Effector memory CD8-positive, alpha-beta T cell (primary cell): Measurements from ENCODE around the gene RASEF.

ENCODE experiments used
- ATAC-seq: fragments of 150-1000 bp; cut with Tn5 transposase; replicated peaks from 2 replicates; pipeline ENCODE4 v1.10.0; 2021; ENCODE audit warnings: mild to moderate bottlenecking, moderate library complexity
- DNase-seq, 3 experiments: peaks; one replicate each; pipeline ENCODE4 v3.0.0; 2021
- H3K27ac Mint-ChIP-seq, 2 donors: one replicate each; pipeline ENCODE4 v1.8.0; 2022; ENCODE audit warnings: mild to moderate bottlenecking in 2 of 2, mixed read lengths in 2 of 2, moderate library complexity in 2 of 2
- H3K27me3 Mint-ChIP-seq, 2 donors: one replicate each; pipeline ENCODE4 v1.8.0; 2022; ENCODE audit warnings: mixed read lengths in 2 of 2
- H3K36me3 Mint-ChIP-seq: one replicate; pipeline ENCODE4 v1.8.0; 2022; ENCODE audit warnings: mild to moderate bottlenecking, moderate library complexity, mixed read lengths; ENCODE audit not compliant: insufficient read depth
- H3K4me1 Mint-ChIP-seq, 2 donors: one replicate each; pipeline ENCODE4 v1.8.0; 2022; ENCODE audit warnings: low read depth in 2 of 2, mixed read lengths in 2 of 2
- H3K4me3 Mint-ChIP-seq, 2 donors: one replicate each; pipeline ENCODE4 v1.8.0; 2022; ENCODE audit warnings: mild to moderate bottlenecking in 2 of 2, mixed read lengths in 2 of 2, moderate library complexity in 2 of 2
- H3K9me3 Mint-ChIP-seq, 2 donors: one replicate each; pipeline ENCODE4 v1.8.0; 2022; ENCODE audit warnings: mixed read lengths in 2 of 2

RASEF gene

GRCh38 chr9:83019246-83019645, 43.7 kb downstream of the RASEF start:
- H3K27ac Mint-ChIP-seq = no peak overlapping the region
- H3K27me3 Mint-ChIP-seq = no peaks in the 10 kb centered on the region
- peaks cover 0 to 7% of the 10 kb centered on the region in 2 donors for H3K9me3 Mint-ChIP-seq
- ATAC-seq = no peak
- H3K4me1 Mint-ChIP-seq = no peaks in the 10 kb centered on the region
- no peak overlapping the region for H3K4me3 Mint-ChIP-seq
- peaks cover 2% of the 10 kb centered on the region for H3K36me3 Mint-ChIP-seq
- DNase-seq = no peak

GRCh38 chr9:83015897-83016296, 47.0 kb downstream of the RASEF start:
- peaks cover 0 to 7% of the 10 kb centered on the region in 2 donors for H3K9me3 Mint-ChIP-seq
- H3K4me1 Mint-ChIP-seq = no peaks in the 10 kb centered on the region
- H3K4me3 Mint-ChIP-seq = no peak overlapping the region
- ATAC-seq (no peak), DNase-seq (no peak)
- H3K27me3 Mint-ChIP-seq = no peaks in the 10 kb centered on the region
- H3K27ac Mint-ChIP-seq = no peak overlapping the region
- H3K36me3 Mint-ChIP-seq = no peaks in the 10 kb centered on the region

GRCh38 chr9:83013867-83014605, 48.9 kb downstream of the RASEF start:
- ATAC-seq (no peak), DNase-seq (no peak)
- Mint-ChIP-seq H3K27me3 (no peaks in the 10 kb centered on the region), H3K27ac (no peak overlapping the region), H3K9me3 (no peaks in the 10 kb centered on the region), H3K36me3 (no peaks in the 10 kb centered on the region), H3K4me1 (no peaks in the 10 kb centered on the region), H3K4me3 (no peak overlapping the region)

GRCh38 chr9:83012922-83013838, 49.8 kb downstream of the RASEF start:
- Mint-ChIP-seq H3K4me1 (no peaks in the 10 kb centered on the region), H3K4me3 (no peak overlapping the region), H3K36me3 (no peaks in the 10 kb centered on the region), H3K27ac (no peak overlapping the region), H3K9me3 (peaks cover 3 to 7% of the 10 kb centered on the region in 2 donors), H3K27me3 (no peaks in the 10 kb centered on the region)
- ATAC-seq (no peak), DNase-seq (no peak)

- H3K9me3 Mint-ChIP-seq = peaks cover 8 to 16% of the 10 kb centered on the region in 2 donors
- no peak overlapping the region for H3K27ac Mint-ChIP-seq
- no peaks in the 10 kb centered on the region for H3K4me1 Mint-ChIP-seq
- H3K36me3 Mint-ChIP-seq = no peaks in the 10 kb centered on the region
- no peak overlapping the region for H3K4me3 Mint-ChIP-seq
- no peaks in the 10 kb centered on the region for H3K27me3 Mint-ChIP-seq
- no peak for DNase-seq
- ATAC-seq = no peak
Observed at GRCh38 chr9:83012168-83012921, 50.6 kb downstream of the RASEF start.

GRCh38 chr9:83011611-83012010, 51.3 kb downstream of the RASEF start:
- Mint-ChIP-seq H3K4me3 (no peak overlapping the region), H3K36me3 (no peaks in the 10 kb centered on the region), H3K4me1 (no peaks in the 10 kb centered on the region), H3K9me3 (peaks cover 8 to 16% of the 10 kb centered on the region in 2 donors), H3K27ac (no peak overlapping the region), H3K27me3 (no peaks in the 10 kb centered on the region)
- no peak for ATAC-seq
- no peak for DNase-seq

GRCh38 chr9:83007521-83008300, 55.2 kb downstream of the RASEF start:
- H3K27ac Mint-ChIP-seq = no peak overlapping the region

GRCh38 chr9:83006378-83006777, 56.6 kb downstream of the RASEF start:
- no peak overlapping the region for H3K4me3 Mint-ChIP-seq
- H3K27ac Mint-ChIP-seq = no peak overlapping the region
- ATAC-seq (no peak), DNase-seq (no peak)
- H3K27me3 Mint-ChIP-seq = no peaks in the 10 kb centered on the region
- H3K36me3 Mint-ChIP-seq = no peaks in the 10 kb centered on the region
- no peaks in the 10 kb centered on the region for H3K4me1 Mint-ChIP-seq
- peaks cover 10 to 16% of the 10 kb centered on the region in 2 donors for H3K9me3 Mint-ChIP-seq

More at GRCh38 chr9:83007521-83008300, 55.2 kb downstream of the RASEF start:
- no peak for DNase-seq
- no peak for ATAC-seq
- Mint-ChIP-seq H3K27me3 (no peaks in the 10 kb centered on the region), H3K4me3 (no peak overlapping the region), H3K9me3 (peaks cover 10 to 16% of the 10 kb centered on the region in 2 donors), H3K4me1 (no peaks in the 10 kb centered on the region), H3K36me3 (no peaks in the 10 kb centered on the region)

GRCh38 chr9:83005963-83006362, 57.0 kb downstream of the RASEF start:
- DNase-seq = no peak
- no peak for ATAC-seq
- H3K4me3 Mint-ChIP-seq = no peak overlapping the region
- H3K9me3 Mint-ChIP-seq = peaks cover 10 to 16% of the 10 kb centered on the region in 2 donors
- no peaks in the 10 kb centered on the region for H3K4me1 Mint-ChIP-seq
- H3K27ac Mint-ChIP-seq = no peak overlapping the region
- H3K27me3 Mint-ChIP-seq = no peaks in the 10 kb centered on the region
- no peaks in the 10 kb centered on the region for H3K36me3 Mint-ChIP-seq

GRCh38 chr9:83005361-83005760, 57.6 kb downstream of the RASEF start:
- ATAC-seq = no peak
- Mint-ChIP-seq H3K27me3 (no peaks in the 10 kb centered on the region), H3K9me3 (peaks cover 10 to 16% of the 10 kb centered on the region in 2 donors), H3K4me3 (no peak overlapping the region), H3K4me1 (no peaks in the 10 kb centered on the region), H3K36me3 (no peaks in the 10 kb centered on the region), H3K27ac (no peak overlapping the region)
- no peak for DNase-seq

- H3K27me3 Mint-ChIP-seq = no peaks in the 10 kb centered on the region
- H3K36me3 Mint-ChIP-seq = no peaks in the 10 kb centered on the region
- DNase-seq = no peak
- H3K4me1 Mint-ChIP-seq = no peaks in the 10 kb centered on the region
- no peak overlapping the region for H3K4me3 Mint-ChIP-seq
- ATAC-seq = no peak
- H3K27ac Mint-ChIP-seq = no peak overlapping the region
- H3K9me3 Mint-ChIP-seq = peaks cover under 1 to 5% of the 10 kb centered on the region in 2 donors
Observed at GRCh38 chr9:83002329-83002728, 60.6 kb downstream of the RASEF start.

GRCh38 chr9:83000765-83001164, 62.2 kb downstream of the RASEF start:
- no peaks in the 10 kb centered on the region for H3K4me1 Mint-ChIP-seq
- no peak overlapping the region for H3K4me3 Mint-ChIP-seq
- H3K27me3 Mint-ChIP-seq = no peaks in the 10 kb centered on the region
- no peaks in the 10 kb centered on the region for H3K36me3 Mint-ChIP-seq
- H3K27ac Mint-ChIP-seq = no peak overlapping the region
- peaks cover 0 to 4% of the 10 kb centered on the region in 2 donors for H3K9me3 Mint-ChIP-seq
- no peak for DNase-seq
- no peak for ATAC-seq

- no peak for ATAC-seq
- no peak overlapping the region for H3K4me3 Mint-ChIP-seq
- H3K27ac Mint-ChIP-seq = no peak overlapping the region
- no peak for DNase-seq
- no peaks in the 10 kb centered on the region for H3K36me3 Mint-ChIP-seq
- no peaks in the 10 kb centered on the region for H3K27me3 Mint-ChIP-seq
- no peaks in the 10 kb centered on the region for H3K4me1 Mint-ChIP-seq
- H3K9me3 Mint-ChIP-seq = peaks cover 0 to 4% of the 10 kb centered on the region in 2 donors
Observed at GRCh38 chr9:82998409-82998808, 64.5 kb downstream of the RASEF start.
